Measurements from ENCODE around the gene PSMD12.
"Not testable (repeated sequence)": the region's sequence is repeated elsewhere in the genome, so short reads cannot be mapped to it uniquely, and the experiment has no call there.

PSMD12 gene

GRCh38 chr17:67366193-67367157 is at the start of gene PSMD12:
PSMD12 (minus strand) TSS chr17:67366577; CDS start chr17:67366519, 58 bp downstream.
- DNase-seq (ENCODE audit: low read depth in 1 of 2, low spot score in 1 of 2) = peak; percentile 90 to 95
- no peak for TF ChIP-seq JUND (IDR thresholded peaks at IDR 0.05; ENCODE audit: low read depth)
- in situ Hi-C loops (cut with HindIII; ENCODE audit: low pct_unique_long_range_greater_than_20kb, low sequenced_read_pairs) = no loop called here

GRCh38 chr17:67415291-67415690 is 48.9 kb upstream of the PSMD12 start:
- TF ChIP-seq JUND (IDR thresholded peaks at IDR 0.05; ENCODE audit: low read depth) = no peak
- no peak for DNase-seq (ENCODE audit: low read depth in 1 of 2, low spot score in 1 of 2)
- in situ Hi-C loops (cut with HindIII; ENCODE audit: low pct_unique_long_range_greater_than_20kb, low sequenced_read_pairs) = no loop called here

- in situ Hi-C loops (cut with HindIII; ENCODE audit: low pct_unique_long_range_greater_than_20kb, low sequenced_read_pairs) = no loop called here
- DNase-seq (ENCODE audit: low read depth in 1 of 2, low spot score in 1 of 2) = no peak
- TF ChIP-seq JUND (IDR thresholded peaks at IDR 0.05; ENCODE audit: low read depth) = no peak
These were observed 48.2 kb upstream of the PSMD12 start for GRCh38 chr17:67414559-67414958.

GRCh38 chr17:67414130-67414529 is 47.8 kb upstream of the PSMD12 start:
- TF ChIP-seq JUND (IDR thresholded peaks at IDR 0.05; ENCODE audit: low read depth) = no peak
- in situ Hi-C loops (cut with HindIII; ENCODE audit: low pct_unique_long_range_greater_than_20kb, low sequenced_read_pairs) = no loop called here
- no peak for DNase-seq (ENCODE audit: low read depth in 1 of 2, low spot score in 1 of 2)

GRCh38 chr17:67413388-67413787 is 47.0 kb upstream of the PSMD12 start:
- DNase-seq (ENCODE audit: low read depth in 1 of 2, low spot score in 1 of 2) = no peak
- no peak for TF ChIP-seq JUND (IDR thresholded peaks at IDR 0.05; ENCODE audit: low read depth)
- in situ Hi-C loops (cut with HindIII; ENCODE audit: low pct_unique_long_range_greater_than_20kb, low sequenced_read_pairs) = no loop called here

GRCh38 chr17:67412941-67413340 is 46.6 kb upstream of the PSMD12 start:
- no peak for TF ChIP-seq JUND (IDR thresholded peaks at IDR 0.05; ENCODE audit: low read depth)
- DNase-seq (ENCODE audit: low read depth in 1 of 2, low spot score in 1 of 2) = no peak
- in situ Hi-C loops (cut with HindIII; ENCODE audit: low pct_unique_long_range_greater_than_20kb, low sequenced_read_pairs) = no loop called here

GRCh38 chr17:67412032-67412431 is 45.7 kb upstream of the PSMD12 start:
- TF ChIP-seq JUND (IDR thresholded peaks at IDR 0.05; ENCODE audit: low read depth) = no peak
- DNase-seq (ENCODE audit: low read depth in 1 of 2, low spot score in 1 of 2) = no peak
- in situ Hi-C loops (cut with HindIII; ENCODE audit: low pct_unique_long_range_greater_than_20kb, low sequenced_read_pairs) = no loop called here

- in situ Hi-C loops (cut with HindIII; ENCODE audit: low pct_unique_long_range_greater_than_20kb, low sequenced_read_pairs) = no loop called here
- no peak for DNase-seq (ENCODE audit: low read depth in 1 of 2, low spot score in 1 of 2)
- TF ChIP-seq JUND (IDR thresholded peaks at IDR 0.05; ENCODE audit: low read depth) = no peak
These were observed 45.0 kb upstream of the PSMD12 start for GRCh38 chr17:67411397-67411796.

- in situ Hi-C loops (cut with HindIII; ENCODE audit: low pct_unique_long_range_greater_than_20kb, low sequenced_read_pairs) = not testable (repeated sequence)
These were observed 42.1 kb upstream of the PSMD12 start for GRCh38 chr17:67408455-67408830.

GRCh38 chr17:67403483-67403882 is 37.1 kb upstream of the PSMD12 start:
- in situ Hi-C loops (cut with HindIII; ENCODE audit: low pct_unique_long_range_greater_than_20kb, low sequenced_read_pairs) = no loop called here
- DNase-seq (ENCODE audit: low read depth in 1 of 2, low spot score in 1 of 2) = no peak
- TF ChIP-seq JUND (IDR thresholded peaks at IDR 0.05; ENCODE audit: low read depth) = no peak

More at GRCh38 chr17:67408455-67408830, 42.1 kb upstream of the PSMD12 start:
- not testable (repeated sequence) for DNase-seq (ENCODE audit: low read depth in 1 of 2, low spot score in 1 of 2)

- TF ChIP-seq JUND (IDR thresholded peaks at IDR 0.05; ENCODE audit: low read depth) = no peak
- in situ Hi-C loops (cut with HindIII; ENCODE audit: low pct_unique_long_range_greater_than_20kb, low sequenced_read_pairs) = no loop called here
These were observed 36.7 kb upstream of the PSMD12 start for GRCh38 chr17:67403065-67403464.

GRCh38 chr17:67401598-67402504 is 35.5 kb upstream of the PSMD12 start:
- no peak for TF ChIP-seq JUND (IDR thresholded peaks at IDR 0.05; ENCODE audit: low read depth)
- in situ Hi-C loops (cut with HindIII; ENCODE audit: low pct_unique_long_range_greater_than_20kb, low sequenced_read_pairs) = no loop called here
- no peak for DNase-seq (ENCODE audit: low read depth in 1 of 2, low spot score in 1 of 2)

More at GRCh38 chr17:67403065-67403464, 36.7 kb upstream of the PSMD12 start:
- DNase-seq (ENCODE audit: low read depth in 1 of 2, low spot score in 1 of 2) = no peak

- TF ChIP-seq JUND (IDR thresholded peaks at IDR 0.05; ENCODE audit: low read depth) = no peak
- DNase-seq (ENCODE audit: low read depth in 1 of 2, low spot score in 1 of 2) = peak in 1 of 2 experiments; percentile 26
- in situ Hi-C loops (cut with HindIII; ENCODE audit: low pct_unique_long_range_greater_than_20kb, low sequenced_read_pairs) = no loop called here
These were observed 34.7 kb upstream of the PSMD12 start for GRCh38 chr17:67401106-67401505.
